ENCODE results near the gene VSTM4.

VSTM4 gene

GRCh38 chr10:49070701-49071100, 44.6 kb downstream of the VSTM4 start:
- no peak for DNase-seq (ENCODE audit: low read depth)

GRCh38 chr10:49068672-49069217, 46.6 kb downstream of the VSTM4 start:
- DNase-seq (ENCODE audit: low read depth), result no peak

- no peak for DNase-seq (ENCODE audit: low read depth)
Measured at GRCh38 chr10:49068209-49068608, 47.1 kb downstream of the VSTM4 start.

- no peak for DNase-seq (ENCODE audit: low read depth)
Measured at GRCh38 chr10:49066944-49067730, 48.2 kb downstream of the VSTM4 start.

GRCh38 chr10:49062229-49062628, 53.1 kb downstream of the VSTM4 start:
- DNase-seq (ENCODE audit: low read depth), result no peak

GRCh38 chr10:49061667-49062066, 53.7 kb downstream of the VSTM4 start:
- DNase-seq (ENCODE audit: low read depth), result no peak

GRCh38 chr10:49058463-49059255, 56.7 kb downstream of the VSTM4 start:
- DNase-seq (ENCODE audit: low read depth), result no peak

GRCh38 chr10:49057231-49057880, 58.0 kb downstream of the VSTM4 start:
- DNase-seq (ENCODE audit: low read depth), result no peak

GRCh38 chr10:49056356-49056755, 59.0 kb downstream of the VSTM4 start:
- DNase-seq (ENCODE audit: low read depth), result no peak

- DNase-seq (ENCODE audit: low read depth), result no peak
Measured at GRCh38 chr10:49055221-49055849, 60.0 kb downstream of the VSTM4 start.

- no peak for DNase-seq (ENCODE audit: low read depth)
Measured at GRCh38 chr10:49054753-49055152, 60.6 kb downstream of the VSTM4 start.

- DNase-seq (ENCODE audit: low read depth), result no peak
Measured at GRCh38 chr10:49053998-49054692, 61.2 kb downstream of the VSTM4 start.

- DNase-seq (ENCODE audit: low read depth), result no peak
Measured at GRCh38 chr10:49053053-49053997, 62.0 kb downstream of the VSTM4 start.

GRCh38 chr10:49052069-49052468, 63.3 kb downstream of the VSTM4 start:
- DNase-seq (ENCODE audit: low read depth), result no peak

GRCh38 chr10:49050906-49051305, 64.4 kb downstream of the VSTM4 start:
- DNase-seq (ENCODE audit: low read depth), result no peak

GRCh38 chr10:49050366-49050765, 65.0 kb downstream of the VSTM4 start:
- no peak for DNase-seq (ENCODE audit: low read depth)

GRCh38 chr10:49049660-49050059, 65.7 kb downstream of the VSTM4 start:
- DNase-seq (ENCODE audit: low read depth), result no peak

- no peak for DNase-seq (ENCODE audit: low read depth)
Measured at GRCh38 chr10:49047128-49047639, 68.1 kb downstream of the VSTM4 start.

- DNase-seq (ENCODE audit: low read depth), result no peak
Measured at GRCh38 chr10:49044293-49045193, 70.8 kb downstream of the VSTM4 start.
